Stomach smooth muscle (tissue), 2 donors: ENCODE results near the gene FRS3.
A peak's percentile ranks its signal among the peaks of the same experiment; 100 is the strongest.
"Not testable (repeated sequence)": the region's sequence is repeated elsewhere in the genome, so short reads cannot be mapped to it uniquely, and the experiment has no call there.

Experiments used
- H3K27ac ChIP-seq: one replicate; pipeline ENCODE4 v1.7.0; 2013; ENCODE audit warnings: mild to moderate bottlenecking, low read length, inconsistent platforms
- H3K27me3 ChIP-seq, 2 donors: one replicate each; pipeline ENCODE4 v1.7.0; 2013; ENCODE audit warnings: low read length in 2 of 2; ENCODE audit not compliant: insufficient read depth in 2 of 2, control insufficient read depth in 1 of 2
- H3K36me3 ChIP-seq, 2 donors: one replicate each; pipeline ENCODE4 v1.7.0; 2013; ENCODE audit warnings: low read length in 2 of 2; ENCODE audit not compliant: control insufficient read depth in 2 of 2, insufficient read depth in 2 of 2
- H3K4me1 ChIP-seq: one replicate; pipeline ENCODE4 v1.7.0; 2013; ENCODE audit warnings: low read length; ENCODE audit not compliant: control insufficient read depth, insufficient read depth
- H3K4me3 ChIP-seq, 2 donors: one replicate each; pipeline ENCODE4 v1.7.0; 2013; ENCODE audit warnings: low read length in 2 of 2
- H3K9ac ChIP-seq, 2 donors: one replicate each; pipeline ENCODE4 v1.7.0; 2013; ENCODE audit warnings: low read length in 2 of 2, mild to moderate bottlenecking in 1 of 2
- H3K9me3 ChIP-seq, 2 donors: one replicate each; pipeline ENCODE4 v1.7.0; 2013; ENCODE audit warnings: low read length in 2 of 2; ENCODE audit not compliant: control insufficient read depth in 2 of 2
- donor health status: healthy.
- donor health status: Pancreatic carcinoma.

FRS3 gene

GRCh38 chr6:41768545-41769308 lies 11.0 kb downstream of the FRS3 start:
- peaks cover 12% of the 10 kb centered on the region for H3K4me1 ChIP-seq
- H3K9me3 ChIP-seq: no peaks in the 10 kb centered on the region
- H3K9ac ChIP-seq: no peak overlapping the region
- H3K36me3 ChIP-seq: peaks cover 8 to 22% of the 10 kb centered on the region in 2 donors
- H3K27ac ChIP-seq: no peak overlapping the region
- no peak overlapping the region for H3K4me3 ChIP-seq
- no peaks in the 10 kb centered on the region for H3K27me3 ChIP-seq

GRCh38 chr6:41767112-41767833 lies 12.4 kb downstream of the FRS3 start:
- H3K27ac ChIP-seq: no peak overlapping the region
- H3K9ac ChIP-seq: peak overlapping the region in 1 of 2 donors; percentile 42

GRCh38 chr6:41766043-41766664 lies 13.5 kb downstream of the FRS3 start:
- not testable (repeated sequence) for H3K27ac ChIP-seq, H3K9me3 ChIP-seq, H3K27me3 ChIP-seq

More at GRCh38 chr6:41767112-41767833, 12.4 kb downstream of the FRS3 start:
- H3K4me3 ChIP-seq: no peak overlapping the region
- peaks cover 12% of the 10 kb centered on the region for H3K4me1 ChIP-seq
- H3K27me3 ChIP-seq: no peaks in the 10 kb centered on the region
- peaks cover 5 to 16% of the 10 kb centered on the region in 2 donors for H3K36me3 ChIP-seq
- H3K9me3 ChIP-seq: no peaks in the 10 kb centered on the region

GRCh38 chr6:41763470-41763869 lies 16.2 kb downstream of the FRS3 start:
- peaks cover 12% of the 10 kb centered on the region for H3K4me1 ChIP-seq
- no peaks in the 10 kb centered on the region for H3K36me3 ChIP-seq
- no peaks in the 10 kb centered on the region for H3K27me3 ChIP-seq
- no peaks in the 10 kb centered on the region for H3K9me3 ChIP-seq
- no peak overlapping the region for H3K27ac ChIP-seq
- no peak overlapping the region for H3K9ac ChIP-seq
- H3K4me3 ChIP-seq: no peak overlapping the region

More at GRCh38 chr6:41766043-41766664, 13.5 kb downstream of the FRS3 start:
- H3K4me1 ChIP-seq: peaks cover 12% of the 10 kb centered on the region
- not testable (repeated sequence) for H3K4me3 ChIP-seq, H3K9ac ChIP-seq, H3K36me3 ChIP-seq

- Histone ChIP-seq H3K9me3 (no peaks in the 10 kb centered on the region), H3K9ac (no peak overlapping the region), H3K4me3 (no peak overlapping the region), H3K4me1 (no peaks in the 10 kb centered on the region), H3K36me3 (no peaks in the 10 kb centered on the region), H3K27ac (no peak overlapping the region), H3K27me3 (no peaks in the 10 kb centered on the region)
Observed at GRCh38 chr6:41759905-41760579, 19.7 kb downstream of the FRS3 start.

- H3K36me3 ChIP-seq: no peaks in the 10 kb centered on the region
- no peak overlapping the region for H3K9ac ChIP-seq
- H3K4me1 ChIP-seq: no peaks in the 10 kb centered on the region
- H3K27ac ChIP-seq: no peak overlapping the region
- H3K4me3 ChIP-seq: no peak overlapping the region
- H3K27me3 ChIP-seq: no peaks in the 10 kb centered on the region
- no peaks in the 10 kb centered on the region for H3K9me3 ChIP-seq
Observed at GRCh38 chr6:41759106-41759904, 20.4 kb downstream of the FRS3 start.

GRCh38 chr6:41758641-41759035 lies 21.1 kb downstream of the FRS3 start:
- Histone ChIP-seq H3K36me3 (no peaks in the 10 kb centered on the region), H3K27ac (no peak overlapping the region), H3K4me3 (no peak overlapping the region), H3K4me1 (no peaks in the 10 kb centered on the region), H3K9ac (no peak overlapping the region), H3K9me3 (no peaks in the 10 kb centered on the region), H3K27me3 (no peaks in the 10 kb centered on the region)

- no peak overlapping the region for H3K4me3 ChIP-seq
- no peak overlapping the region for H3K27ac ChIP-seq
- H3K9me3 ChIP-seq: no peaks in the 10 kb centered on the region
- no peaks in the 10 kb centered on the region for H3K27me3 ChIP-seq
- no peaks in the 10 kb centered on the region for H3K36me3 ChIP-seq
- no peaks in the 10 kb centered on the region for H3K4me1 ChIP-seq
- H3K9ac ChIP-seq: no peak overlapping the region
Observed at GRCh38 chr6:41757931-41758640, 21.6 kb downstream of the FRS3 start.

GRCh38 chr6:41757271-41757670 lies 22.4 kb downstream of the FRS3 start:
- no peaks in the 10 kb centered on the region for H3K4me1 ChIP-seq
- no peak overlapping the region for H3K27ac ChIP-seq
- H3K4me3 ChIP-seq: no peak overlapping the region
- H3K27me3 ChIP-seq: no peaks in the 10 kb centered on the region
- H3K9me3 ChIP-seq: no peaks in the 10 kb centered on the region
- no peak overlapping the region for H3K9ac ChIP-seq
- H3K36me3 ChIP-seq: no peaks in the 10 kb centered on the region
